Bronchial epithelial cell (primary cell): ENCODE measurements around the gene POGK. TPM values are rescaled to one million over a fixed set of nuclear protein-coding genes. Genes with fewer than 3 reads are reported as not detected.
"Not testable (repeated sequence)": the region's sequence is repeated elsewhere in the genome, so short reads cannot be mapped to it uniquely, and the experiment has no call there.

Source experiments
- DNase-seq: peaks from one replicate; pipeline ENCODE4 v3.0.0-alpha.2; 2010; ENCODE audit warnings: low read depth
- FAIRE-seq: peaks from 2 replicates; lab custom pipeline; 2011; peaks lifted over from hg19 to GRCh38; lab: Jason Lieb, UNC
- H3K27me3 ChIP-seq: 2 replicates; pipeline ENCODE4 v1.5.1; 2011; ENCODE audit warnings: low read length; ENCODE audit not compliant: control insufficient read depth, insufficient read depth
- H3K36me3 ChIP-seq: 2 replicates; pipeline ENCODE4 v1.5.1; 2011; ENCODE audit warnings: low read length; ENCODE audit not compliant: control insufficient read depth, insufficient read depth
- H3K4me3 ChIP-seq: 2 replicates; pipeline ENCODE4 v1.5.1; 2011; ENCODE audit warnings: mild to moderate bottlenecking, low read depth, low read length, control low read depth
- total RNA-seq: library from RNA; depleted of rRNA; stranded (reverse); fragments of >200 nt; gene quantifications from 2 replicates; pipeline ENCODE4 v1.2.1, GENCODE V29; 2014
- TF ChIP-seq, protein P1 (sequence below): IDR thresholded peaks from 2 replicates; pipeline ENCODE4 v1.5.1; 2011; ENCODE audit warnings: mild to moderate bottlenecking, moderate library complexity, low read length, control low read depth, inconsistent platforms; ENCODE audit not compliant: insufficient read depth, severe bottlenecking

Gene POGK
- total RNA-seq, 1 donor from 2014 or later, result 32.4 TPM

DNA sequence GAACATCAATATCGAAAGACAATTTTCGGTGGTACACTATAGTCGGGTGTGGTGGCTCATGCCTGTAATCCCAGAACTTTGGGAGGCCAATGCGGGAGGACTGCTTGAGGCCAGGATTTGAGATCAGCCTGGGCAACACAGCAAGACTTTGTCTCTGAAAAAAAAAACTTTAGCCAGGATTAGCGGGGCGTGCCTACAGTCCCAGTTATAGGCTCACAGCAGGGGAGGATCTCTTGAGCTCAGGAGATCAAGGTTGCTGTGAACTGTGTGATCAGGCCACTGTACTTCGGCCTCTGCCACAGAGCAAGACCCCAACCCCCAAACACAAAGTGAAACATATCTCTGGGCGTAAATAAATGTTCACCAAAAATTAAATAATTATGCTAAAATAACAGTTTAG is 35.2 kb downstream of the POGK start:
- TF ChIP-seq, protein P1, sequence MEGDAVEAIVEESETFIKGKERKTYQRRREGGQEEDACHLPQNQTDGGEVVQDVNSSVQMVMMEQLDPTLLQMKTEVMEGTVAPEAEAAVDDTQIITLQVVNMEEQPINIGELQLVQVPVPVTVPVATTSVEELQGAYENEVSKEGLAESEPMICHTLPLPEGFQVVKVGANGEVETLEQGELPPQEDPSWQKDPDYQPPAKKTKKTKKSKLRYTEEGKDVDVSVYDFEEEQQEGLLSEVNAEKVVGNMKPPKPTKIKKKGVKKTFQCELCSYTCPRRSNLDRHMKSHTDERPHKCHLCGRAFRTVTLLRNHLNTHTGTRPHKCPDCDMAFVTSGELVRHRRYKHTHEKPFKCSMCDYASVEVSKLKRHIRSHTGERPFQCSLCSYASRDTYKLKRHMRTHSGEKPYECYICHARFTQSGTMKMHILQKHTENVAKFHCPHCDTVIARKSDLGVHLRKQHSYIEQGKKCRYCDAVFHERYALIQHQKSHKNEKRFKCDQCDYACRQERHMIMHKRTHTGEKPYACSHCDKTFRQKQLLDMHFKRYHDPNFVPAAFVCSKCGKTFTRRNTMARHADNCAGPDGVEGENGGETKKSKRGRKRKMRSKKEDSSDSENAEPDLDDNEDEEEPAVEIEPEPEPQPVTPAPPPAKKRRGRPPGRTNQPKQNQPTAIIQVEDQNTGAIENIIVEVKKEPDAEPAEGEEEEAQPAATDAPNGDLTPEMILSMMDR, result no peak
- H3K4me3 ChIP-seq, result no peak overlapping the region
- DNase-seq, result no peak
- no peaks in the 10 kb centered on the region for H3K36me3 ChIP-seq
- H3K27me3 ChIP-seq, result no peaks in the 10 kb centered on the region
- no peak for FAIRE-seq

DNA sequence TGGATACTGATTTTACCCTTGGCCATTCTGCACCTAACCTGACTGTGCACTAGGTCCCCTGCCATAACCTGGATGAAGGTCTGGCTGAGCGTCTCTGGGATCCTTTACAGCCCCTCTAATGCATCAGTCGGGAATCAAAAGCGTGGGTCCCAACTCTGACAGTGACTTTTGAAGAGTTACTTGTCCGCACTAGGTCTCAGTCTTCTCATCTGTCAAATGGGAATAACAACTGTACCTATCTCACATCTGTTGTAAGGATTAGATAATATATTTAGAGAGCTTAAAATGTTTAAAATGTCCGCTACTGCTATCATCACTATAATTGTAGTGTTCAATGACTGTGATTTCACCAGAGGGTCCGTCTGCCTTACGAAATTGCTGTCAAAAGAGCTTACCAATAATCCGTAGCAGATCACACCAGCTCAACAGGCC is 36.0 kb downstream of the POGK start:
- Histone ChIP-seq H3K36me3 (no peaks in the 10 kb centered on the region), H3K4me3 (peak overlapping the region; percentile 80), H3K27me3 (no peaks in the 10 kb centered on the region)
- TF ChIP-seq, protein P1, result no peak
- DNase-seq (no peak), FAIRE-seq (no peak)

DNA sequence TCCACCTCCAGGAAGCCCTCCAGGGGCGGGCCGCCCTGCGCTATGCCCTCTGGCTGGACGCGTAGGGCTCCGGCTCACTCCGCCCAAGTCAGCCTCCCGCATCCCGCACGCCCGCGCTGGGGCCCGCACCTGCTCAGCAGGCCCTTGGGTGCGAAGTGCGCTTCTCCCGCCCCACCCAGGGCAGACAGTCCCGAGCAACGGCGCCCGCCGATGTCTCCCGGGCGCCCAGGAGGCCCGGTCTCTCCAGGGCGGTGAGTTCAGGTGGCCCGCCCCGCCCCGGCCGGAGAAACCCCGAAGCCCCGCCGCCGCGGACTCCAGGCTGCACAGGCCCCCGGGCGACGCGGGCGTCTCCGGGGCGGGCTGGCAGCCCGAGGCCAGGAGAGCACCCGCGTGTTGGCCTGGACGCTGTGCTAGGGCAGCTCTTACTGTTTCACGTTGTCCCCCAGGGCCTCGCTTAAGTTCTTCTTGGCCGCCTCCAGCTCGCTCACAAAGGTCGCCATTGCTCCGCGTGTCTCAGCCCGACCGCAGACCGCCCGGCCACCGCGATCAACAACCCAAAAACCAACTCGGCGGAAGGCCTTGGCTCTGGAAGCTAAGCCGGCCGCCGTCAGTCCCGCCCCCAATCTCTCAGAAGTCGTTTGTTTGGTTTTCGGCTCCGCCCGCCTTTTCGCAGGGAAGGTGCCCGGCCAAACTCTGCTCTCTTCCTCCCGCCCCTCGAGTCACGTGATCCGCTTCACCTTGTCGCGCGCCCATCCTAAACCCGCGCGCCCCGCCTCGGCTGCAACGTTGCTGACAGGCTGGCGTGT is 36.7 kb downstream of the POGK start, which contains the start of gene TADA1:
TSS of gene TADA1 (minus strand) at position 531 of the 806 bp plus-strand sequence. CDS start at position 500, 31 bp downstream.
- FAIRE-seq (no peak), DNase-seq (peak; percentile 93)
- Histone ChIP-seq H3K36me3 (no peaks in the 10 kb centered on the region), H3K4me3 (peak within 1 kb of the TSS; percentile 80), H3K27me3 (no peaks in the 10 kb centered on the region)
- TF ChIP-seq, protein P1, result no peak

DNA sequence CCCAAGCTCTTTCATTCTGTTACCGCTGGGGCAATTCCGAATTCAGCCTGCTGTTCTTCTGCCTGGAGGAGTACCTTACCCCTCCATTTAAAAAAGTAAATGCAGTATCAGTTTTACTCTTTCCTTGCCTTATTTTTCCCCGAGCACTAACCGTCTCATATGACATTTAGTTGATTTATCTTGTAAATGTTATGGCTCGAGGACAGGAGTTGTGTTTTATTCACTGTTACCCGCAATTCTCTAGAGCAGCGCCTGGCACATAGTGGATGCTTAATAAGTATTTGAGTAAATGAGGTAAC is 37.2 kb downstream of the POGK start:
- Histone ChIP-seq H3K36me3 (no peaks in the 10 kb centered on the region), H3K27me3 (no peaks in the 10 kb centered on the region), H3K4me3 (peak overlapping the region; percentile 15)
- DNase-seq (no peak), FAIRE-seq (no peak)
- TF ChIP-seq, protein P1, result peak; percentile 16

DNA sequence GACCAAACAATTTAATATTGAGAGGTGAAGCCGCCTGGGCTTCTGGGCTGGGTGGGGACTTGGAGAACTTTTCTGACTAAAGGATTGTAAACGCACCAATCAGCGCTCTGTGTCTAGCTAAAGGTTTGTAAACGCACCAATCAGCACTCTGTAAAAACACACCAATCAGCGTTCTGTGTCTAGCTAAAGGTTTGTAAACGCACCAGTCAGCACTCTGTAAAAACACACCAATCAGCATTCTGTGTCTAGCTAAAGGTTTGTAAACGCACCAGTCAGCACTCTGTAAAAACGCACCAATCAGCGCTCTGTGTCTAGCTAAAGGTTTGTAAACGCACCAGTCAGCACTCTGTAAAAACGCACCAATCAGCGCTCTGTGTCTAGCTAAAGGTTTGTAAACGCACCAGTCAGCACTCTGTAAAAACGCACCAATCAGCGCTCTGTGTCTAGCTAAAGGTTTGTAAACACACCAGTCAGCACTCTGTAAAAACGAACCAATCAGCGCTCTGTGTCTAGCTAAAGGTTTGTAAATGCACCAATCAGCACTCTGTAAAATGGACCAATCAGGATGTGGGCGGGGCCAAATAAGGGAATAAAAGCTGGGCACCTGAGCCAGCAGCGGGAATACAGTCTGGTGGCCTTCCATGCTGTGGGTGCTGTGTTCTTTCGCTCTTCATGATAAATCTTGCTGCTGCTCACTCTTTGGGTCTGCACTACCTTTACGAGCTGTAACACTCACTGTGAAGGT is 39.1 kb downstream of the POGK start:
- not testable (repeated sequence) for H3K4me3 ChIP-seq, FAIRE-seq, H3K36me3 ChIP-seq

DNA sequence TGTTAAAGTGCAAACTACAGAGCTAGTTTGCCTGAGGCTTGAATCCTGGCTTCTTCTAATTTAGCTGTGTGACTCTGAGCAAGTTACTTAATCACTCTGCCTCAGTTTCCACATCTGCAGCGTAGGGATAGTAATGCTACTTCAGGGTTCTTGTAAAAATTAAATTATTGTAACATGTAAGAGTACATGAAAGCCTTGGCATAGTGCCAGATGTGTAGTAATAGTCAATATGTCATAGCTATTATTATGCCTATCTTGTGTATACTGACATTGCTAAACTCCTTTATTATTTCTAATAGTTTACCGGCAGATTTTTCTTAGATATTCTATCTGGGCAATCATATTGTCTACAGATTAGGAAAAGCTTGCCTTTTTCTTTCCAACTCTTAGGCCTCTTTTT is 43.6 kb downstream of the POGK start:
- Histone ChIP-seq H3K4me3 (no peak overlapping the region), H3K36me3 (no peaks in the 10 kb centered on the region), H3K27me3 (peaks cover 7% of the 10 kb centered on the region)
- FAIRE-seq (no peak), DNase-seq (no peak)
- TF ChIP-seq, protein P1, result no peak

More for the DNA sequence above, 39.1 kb downstream of the POGK start:
- not testable (repeated sequence) for DNase-seq, H3K27me3 ChIP-seq
